Measurements from ENCODE around the gene MAPK7.
A peak's percentile ranks its signal among the peaks of the same experiment; 100 is the strongest.

The MAPK7 gene

DNA sequence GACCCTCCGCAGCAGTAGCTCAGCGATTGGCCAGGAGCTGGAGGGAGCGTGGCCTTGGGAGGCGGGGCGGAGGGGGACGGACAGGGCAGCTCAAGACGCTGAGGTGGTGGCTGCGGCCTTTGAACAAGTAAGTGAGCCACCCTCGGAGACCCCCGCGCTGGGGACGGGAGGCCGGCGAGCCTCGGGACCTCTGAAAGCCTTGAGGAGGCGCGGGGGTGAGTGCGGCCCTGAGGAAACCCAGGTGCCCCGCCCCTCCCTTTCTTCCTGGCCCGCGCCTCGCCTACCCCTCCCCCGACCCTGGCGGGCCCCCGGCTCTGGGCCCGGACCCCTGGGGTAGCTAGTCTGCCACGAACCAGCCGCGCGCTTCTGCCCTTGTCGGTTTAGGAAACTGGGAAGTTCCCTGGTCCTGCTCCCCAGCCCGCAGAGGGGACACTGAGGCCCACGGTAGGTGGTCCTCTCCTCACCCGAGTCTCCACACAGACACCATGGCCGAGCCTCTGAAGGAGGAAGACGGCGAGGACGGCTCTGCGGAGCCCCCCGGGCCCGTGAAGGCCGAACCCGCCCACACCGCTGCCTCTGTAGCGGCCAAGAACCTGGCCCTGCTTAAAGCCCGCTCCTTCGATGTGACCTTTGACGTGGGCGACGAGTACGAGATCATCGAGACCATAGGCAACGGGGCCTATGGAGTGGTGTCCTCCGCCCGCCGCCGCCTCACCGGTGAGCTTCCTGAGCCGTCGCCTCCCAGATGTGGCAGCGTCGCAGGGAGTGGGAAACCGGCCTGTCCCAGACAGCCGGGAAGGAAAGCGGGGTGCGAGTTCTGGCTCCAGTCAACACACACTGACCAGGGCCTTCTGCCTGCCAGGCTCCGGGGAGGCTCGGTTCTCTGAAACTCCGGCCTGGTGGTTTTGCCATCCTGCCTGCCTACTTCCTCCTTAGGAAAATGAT lies at the start of gene MAPK7:
Gene MAPK7 (plus strand): TSS at position 83 of the 945 bp plus-strand sequence. CDS start 403 bp downstream, at position 486.
- no peak for DNase-seq

DNA sequence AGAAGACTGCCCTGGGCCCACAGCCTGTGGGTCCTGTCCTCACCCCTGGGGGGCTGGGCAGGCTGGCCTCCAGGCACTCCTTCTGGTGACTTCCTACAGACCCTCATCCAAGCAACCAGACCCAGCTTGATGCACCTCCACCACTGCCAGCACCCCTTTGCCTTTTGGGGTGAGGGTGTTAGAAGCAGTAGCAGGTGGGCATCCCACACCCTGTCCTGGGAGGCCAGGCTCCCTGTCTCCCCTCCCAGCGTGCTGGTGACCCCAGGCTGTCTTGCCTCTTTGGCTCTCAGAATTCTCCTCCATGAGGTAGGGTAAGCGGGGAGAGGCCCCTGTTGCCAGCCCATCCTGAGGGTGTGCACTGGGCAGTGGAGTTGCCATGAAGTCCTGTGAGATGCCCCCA lies 49.2 kb upstream of the MAPK7 start:
- DNase-seq: no peak

DNA sequence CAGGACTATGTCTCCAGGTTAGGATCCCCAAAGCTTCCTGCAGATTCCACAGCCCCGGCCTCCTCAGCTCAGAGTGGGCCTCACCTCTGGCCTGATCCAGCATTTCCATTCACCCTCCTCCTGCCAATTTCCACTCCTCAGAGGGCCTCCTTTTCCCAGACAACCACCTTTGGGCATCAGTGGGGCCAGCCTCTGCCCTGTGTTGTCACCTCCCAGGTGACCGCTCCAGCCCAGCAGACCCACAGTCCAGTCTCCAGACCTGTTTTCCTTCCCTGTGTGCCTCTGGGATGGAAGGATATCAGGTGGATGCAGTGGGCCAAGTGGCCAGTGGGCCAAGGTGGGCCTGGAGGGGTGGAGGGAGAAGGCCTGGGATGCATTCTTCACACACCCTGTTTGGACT lies 48.5 kb upstream of the MAPK7 start:
- DNase-seq: no peak

DNA sequence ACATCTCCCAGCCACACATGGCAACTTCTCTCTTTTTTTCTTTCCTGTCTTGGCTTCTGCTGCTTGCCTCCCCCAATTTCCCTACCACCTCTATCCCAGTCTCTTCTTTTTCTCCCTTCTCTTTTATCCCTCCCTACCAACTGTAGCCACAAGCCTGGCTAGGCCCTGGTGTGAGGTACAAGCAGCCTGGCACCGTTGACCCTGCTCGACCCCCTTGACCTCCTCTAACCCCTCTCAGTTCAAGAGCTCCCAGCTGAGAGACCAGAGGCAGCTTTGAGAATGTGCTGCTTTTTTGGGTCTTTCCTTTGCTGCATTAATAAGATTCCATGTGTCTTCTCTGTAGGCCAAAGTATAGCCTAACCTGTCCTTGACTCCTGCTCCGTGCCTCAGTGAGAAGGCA lies 48.0 kb upstream of the MAPK7 start:
- DNase-seq: no peak

DNA sequence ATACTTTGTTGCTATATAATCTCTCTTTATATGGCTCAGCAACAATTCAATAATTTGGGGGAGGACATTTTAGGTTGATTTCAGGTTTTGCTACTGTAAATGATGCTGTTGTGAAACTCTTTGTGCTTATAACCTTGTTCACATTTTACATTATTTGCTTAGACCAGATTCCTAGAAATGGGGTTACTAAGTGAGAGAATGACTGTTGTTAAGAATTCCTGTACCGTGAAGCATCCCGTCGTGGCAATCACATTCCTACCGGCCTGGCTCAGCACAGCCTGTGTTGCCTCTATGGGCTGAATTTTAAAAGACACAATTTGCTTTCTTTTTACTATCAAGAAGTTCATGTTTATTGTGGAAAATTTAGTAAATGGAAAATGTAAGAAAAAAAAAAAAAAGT lies 47.2 kb upstream of the MAPK7 start:
- no peak for DNase-seq

DNA sequence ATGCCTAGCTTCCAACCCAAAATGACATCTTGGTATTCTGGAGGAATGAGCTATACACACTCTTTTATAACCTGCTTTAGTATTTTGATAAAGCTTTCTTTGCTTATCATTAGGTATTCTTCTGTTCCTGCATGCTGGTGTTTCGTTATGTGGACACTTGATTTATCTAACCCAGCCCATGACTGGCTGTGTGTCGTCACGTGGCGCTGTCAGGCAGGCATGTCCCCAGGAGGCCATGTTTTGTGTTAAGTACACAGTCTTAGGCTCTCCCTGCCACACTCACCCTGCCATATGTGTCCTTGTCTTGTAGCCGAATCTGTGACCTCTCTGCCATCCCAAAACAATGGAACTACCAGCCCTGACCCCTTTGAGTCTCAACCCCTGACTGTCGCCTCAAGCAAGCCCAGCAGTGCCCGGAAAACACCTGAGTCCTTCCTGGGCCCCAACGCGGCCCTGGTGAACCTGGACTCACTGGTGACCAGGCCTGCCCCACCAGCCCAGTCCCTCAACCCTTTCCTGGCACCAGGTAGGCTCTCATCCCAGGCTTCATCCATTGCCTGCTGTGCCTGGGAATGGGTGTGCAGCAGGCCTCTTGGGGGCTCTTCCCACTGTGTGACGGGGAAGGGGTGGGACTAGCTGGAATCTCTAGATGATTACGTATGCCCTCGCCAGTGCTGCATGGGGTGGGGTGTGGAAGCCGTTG lies 46.6 kb upstream of the MAPK7 start:
- DNase-seq: no peak

DNA sequence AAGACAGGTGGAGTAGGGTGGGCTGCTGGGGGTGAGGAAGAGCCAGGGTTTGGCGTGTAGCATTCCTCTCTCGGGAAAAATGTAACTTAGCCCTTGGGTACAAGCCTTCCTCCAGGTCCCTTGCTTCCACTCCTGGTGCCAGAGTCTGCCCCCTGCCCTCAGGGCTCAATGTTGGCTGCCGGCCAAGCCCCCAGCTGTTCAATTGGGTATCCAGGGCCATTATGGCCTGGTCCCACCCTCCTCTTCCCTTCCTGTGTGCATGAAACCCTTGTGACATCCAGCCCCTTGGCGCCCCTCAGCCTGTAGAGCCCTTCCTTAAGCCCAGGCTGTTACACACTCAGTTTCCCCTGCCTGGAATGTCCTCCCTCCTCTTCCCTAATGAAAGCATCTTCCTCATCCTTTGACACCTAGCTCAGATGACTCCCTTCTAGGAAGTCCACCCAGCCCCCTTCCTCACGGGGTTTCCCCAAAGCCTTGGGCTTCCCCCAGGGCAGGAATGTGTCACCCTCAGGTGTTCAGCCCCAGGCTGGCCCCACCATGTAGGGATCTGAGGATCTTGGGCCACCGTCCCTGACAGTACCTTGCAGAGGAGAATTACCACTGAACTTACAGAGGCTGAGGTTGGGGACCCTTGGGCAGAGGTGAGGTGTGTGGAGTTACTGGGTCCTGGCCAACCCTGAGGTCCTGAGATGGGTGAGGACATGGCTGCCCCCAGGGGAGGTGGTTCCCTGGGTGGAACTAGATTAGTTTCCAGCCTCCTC lies 45.7 kb upstream of the MAPK7 start:
- DNase-seq: no peak

DNA sequence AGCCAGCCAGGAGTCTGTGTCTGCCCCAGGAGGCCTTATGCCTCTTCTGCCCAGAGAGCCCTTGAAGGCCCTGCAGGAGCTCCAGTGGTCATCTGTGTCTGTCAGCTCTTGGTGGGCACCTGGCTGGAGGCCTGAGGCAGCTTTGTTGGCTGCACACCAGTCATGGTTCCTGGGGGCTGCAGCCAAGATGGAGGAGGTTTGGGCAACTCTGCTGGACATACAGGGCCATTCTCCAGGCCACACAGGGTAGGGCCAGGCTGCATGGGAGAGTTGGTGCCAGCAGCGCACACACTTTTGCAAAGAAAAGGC lies 45.2 kb upstream of the MAPK7 start:
- no peak for DNase-seq

DNA sequence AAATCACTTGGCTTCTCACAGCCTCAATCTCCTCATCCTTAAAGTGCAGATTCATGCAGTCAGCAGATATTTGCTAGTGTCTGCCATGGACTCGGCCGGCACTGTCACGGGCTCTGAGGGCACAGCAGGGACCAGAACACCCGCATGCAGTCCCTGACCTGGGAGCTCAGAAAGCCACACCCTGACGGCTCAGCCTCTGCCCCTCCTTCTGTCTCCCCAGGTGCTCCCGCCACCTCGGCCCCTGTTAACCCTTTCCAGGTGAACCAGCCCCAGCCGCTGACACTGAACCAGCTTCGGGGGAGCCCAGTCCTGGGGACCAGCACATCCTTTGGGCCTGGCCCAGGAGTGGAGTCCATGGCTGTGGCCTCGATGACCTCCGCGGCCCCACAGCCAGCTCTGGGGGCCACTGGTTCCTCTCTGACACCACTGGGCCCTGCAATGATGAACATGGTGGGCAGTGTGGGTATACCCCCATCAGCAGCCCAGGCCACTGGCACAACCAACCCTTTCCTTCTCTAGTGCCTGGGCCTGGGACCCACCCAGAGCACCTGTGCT lies 44.5 kb upstream of the MAPK7 start:
- no peak for DNase-seq

DNA sequence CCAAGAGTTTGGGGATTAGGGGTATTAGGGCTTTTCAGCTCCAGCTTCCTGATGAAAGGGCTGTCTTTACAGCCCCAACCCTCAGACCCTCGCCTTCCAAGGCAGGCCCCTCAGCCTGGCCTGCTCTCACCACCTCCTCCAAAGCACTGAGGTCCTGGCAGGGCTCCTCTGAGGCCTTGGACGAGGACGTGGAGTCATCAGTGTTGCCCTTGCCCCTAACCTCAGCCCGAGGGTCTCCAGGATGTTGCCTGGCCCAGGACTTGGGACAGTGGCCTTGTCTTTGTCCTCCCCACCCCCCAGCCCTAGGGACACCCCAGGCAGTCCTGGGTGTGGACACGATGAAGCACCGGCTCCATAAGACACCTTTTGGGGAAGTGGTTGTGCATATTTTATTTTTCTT lies 44.0 kb upstream of the MAPK7 start:
- no peak for DNase-seq

DNA sequence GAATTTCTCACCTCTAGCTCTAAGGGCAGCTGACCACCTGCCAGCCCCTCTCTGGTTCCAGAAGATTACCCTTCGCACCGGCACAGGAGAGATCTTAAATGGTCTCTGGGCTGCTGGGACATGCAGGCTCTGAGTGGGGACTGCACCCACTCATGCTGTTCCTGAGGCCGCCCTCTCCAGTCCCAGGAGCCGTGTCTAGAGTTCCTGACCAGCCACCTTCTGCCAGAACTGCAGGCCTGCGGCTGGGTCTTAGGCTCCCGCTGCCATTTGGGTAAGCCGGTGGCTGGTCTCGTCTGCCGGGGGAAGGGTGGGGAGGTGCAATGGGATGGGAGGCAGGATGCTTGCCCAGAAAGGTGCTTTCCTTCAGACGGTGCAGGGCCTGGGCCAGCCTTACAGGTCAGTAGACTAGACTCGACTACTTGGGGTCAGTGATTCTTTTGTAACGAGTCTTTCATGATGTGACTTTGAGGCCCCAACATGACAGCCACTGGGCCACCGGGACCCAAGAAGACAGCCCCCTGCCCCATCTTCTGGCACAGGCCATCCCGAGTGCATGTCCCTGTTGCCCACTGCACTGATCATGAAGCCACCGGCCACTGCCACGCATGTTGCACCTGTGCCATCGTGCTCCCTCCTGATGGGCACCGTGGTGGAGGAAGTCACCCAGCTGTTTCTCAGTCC lies 42.2 kb upstream of the MAPK7 start:
- no peak for DNase-seq

DNA sequence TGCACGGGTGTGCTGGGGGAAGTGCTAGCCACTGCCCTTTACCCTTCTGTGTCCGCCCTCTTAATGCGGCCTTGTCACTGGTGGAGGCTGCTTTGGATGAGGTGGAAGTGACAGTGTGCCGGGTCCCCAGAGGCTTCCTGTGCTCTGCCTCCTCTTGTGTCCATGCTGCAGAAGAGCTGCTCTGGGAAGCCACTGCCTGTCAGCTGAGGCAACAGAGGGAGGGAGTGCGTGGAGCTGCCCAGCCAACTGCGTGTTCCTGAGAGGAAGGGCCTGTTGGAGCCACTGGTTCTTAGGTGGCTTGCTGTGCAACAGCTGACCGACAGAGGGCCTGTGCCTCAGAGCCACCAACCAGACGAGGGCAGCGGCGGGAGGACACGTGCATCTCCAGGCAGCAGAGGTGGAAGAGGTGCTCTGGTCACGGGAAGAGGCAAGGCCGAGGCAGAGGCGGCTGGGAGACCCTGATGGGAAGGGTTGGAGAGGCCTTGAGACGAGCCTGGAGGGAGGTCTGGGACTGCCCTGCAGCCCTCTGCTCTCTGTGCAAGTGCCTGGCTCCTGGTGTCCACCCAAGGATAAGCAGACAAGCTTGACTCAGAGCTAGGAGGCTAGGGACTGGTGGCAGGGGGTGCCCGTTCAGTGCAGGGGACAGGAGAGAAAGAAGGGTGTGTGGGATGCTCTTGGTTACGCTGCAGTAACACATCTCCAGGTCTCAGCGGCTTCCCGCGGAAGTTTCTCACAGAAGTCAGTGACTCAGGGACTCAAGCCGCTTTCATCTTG lies 41.2 kb upstream of the MAPK7 start:
- no peak for DNase-seq

DNA sequence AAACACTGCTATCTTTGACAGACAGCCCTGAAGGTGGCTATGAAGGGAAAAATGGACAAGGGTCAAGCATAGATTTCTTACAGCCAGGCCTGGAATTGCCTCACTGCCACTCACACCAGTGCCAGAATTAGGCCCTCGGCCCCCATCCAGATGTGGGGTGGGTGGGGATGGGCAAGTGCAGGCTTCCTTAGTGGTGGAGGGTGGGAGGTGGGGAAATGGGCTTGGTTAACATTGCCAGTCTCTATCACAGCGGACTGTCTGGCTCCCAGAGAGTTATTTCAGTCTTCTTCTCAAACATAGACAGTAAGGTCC lies 40.6 kb upstream of the MAPK7 start:
- no peak for DNase-seq

DNA sequence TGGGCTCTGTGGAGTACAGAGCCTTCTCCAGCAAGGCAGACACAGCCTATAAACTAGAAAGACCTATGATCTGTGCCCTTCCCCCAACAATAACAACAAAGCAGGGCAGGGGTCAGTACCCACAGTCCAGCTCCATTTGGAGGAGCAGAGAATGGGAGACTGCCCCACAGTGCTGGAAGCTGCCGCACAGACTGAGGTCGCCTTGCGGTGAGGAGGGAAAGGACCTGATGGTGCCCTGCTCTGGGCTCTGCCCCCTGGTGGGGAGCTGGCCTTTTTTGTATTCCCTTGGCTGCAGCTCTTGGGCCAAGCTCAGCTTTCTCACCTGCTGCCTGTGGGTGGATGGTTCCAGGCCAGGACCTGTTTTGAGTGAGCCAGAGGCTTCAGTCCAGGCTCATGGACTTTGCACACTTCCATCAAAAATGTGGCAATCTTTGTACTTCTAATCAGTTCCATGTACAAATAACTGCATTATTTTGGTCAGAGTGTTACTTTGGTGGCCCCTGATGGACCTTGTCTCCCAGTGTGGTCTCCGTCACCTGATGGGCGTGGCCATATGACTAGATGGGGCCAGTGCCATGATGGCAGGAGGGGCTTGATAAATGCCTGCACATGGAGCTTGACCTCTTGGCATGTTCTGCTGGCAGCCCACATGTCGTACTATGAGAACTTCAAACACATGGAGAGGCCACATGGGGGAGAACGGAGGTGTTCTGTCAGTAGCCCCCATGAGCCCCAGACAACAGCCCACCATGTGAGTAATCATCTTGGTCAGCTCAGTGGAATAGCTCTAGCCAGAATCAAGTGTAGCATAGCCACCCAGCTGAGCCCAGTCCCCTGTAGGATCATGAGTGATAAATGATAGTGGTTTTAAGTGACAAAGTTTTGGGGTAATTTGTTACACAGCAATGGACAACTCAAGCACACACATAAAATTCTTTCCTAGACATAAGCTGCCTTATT lies 40.0 kb upstream of the MAPK7 start:
- peak; percentile 91 for DNase-seq

DNA sequence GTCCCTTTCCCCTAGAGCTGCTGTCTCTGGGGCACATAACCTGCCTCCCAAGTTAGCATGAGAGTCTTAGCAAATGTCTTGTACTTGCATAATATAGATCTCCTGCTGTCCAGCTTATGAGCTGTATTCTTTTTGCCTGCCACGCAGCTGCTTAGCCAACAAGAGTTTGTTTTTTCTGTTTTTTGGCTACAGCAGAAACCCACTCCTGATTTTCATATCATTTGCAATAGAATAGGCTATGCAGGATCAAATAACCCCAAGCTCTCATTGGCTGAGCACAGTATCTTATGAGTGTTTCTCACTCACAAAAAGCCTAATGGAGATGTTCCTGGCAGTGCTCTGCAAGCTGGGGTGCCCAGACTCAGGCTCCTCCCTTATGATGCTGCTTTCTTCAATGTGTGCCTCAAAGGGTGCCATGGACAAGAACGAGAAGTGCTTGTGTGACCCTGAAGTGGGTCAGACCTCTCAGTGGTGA lies 38.9 kb upstream of the MAPK7 start:
- DNase-seq: no peak

DNA sequence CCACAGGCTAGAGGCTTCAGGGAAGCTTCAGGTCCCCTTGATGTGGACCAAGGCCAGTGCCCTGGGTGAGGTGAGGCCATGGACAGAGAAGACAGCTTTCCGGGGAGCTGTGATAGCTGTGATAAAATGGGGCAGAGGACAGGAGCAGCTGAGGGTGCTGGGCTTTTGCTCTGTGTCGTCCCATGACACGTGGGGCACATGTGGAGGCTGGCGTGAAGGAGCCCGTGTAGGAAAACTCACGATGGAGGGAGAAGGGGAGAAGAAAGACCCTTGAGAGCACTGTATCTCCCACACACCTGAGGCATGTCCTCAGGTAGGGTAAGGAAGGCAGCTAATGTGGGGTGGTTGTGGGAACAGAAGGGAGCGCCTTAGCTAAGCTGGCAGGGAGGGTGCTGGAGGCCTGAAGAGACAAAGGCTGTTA lies 37.1 kb upstream of the MAPK7 start:
- DNase-seq: no peak

DNA sequence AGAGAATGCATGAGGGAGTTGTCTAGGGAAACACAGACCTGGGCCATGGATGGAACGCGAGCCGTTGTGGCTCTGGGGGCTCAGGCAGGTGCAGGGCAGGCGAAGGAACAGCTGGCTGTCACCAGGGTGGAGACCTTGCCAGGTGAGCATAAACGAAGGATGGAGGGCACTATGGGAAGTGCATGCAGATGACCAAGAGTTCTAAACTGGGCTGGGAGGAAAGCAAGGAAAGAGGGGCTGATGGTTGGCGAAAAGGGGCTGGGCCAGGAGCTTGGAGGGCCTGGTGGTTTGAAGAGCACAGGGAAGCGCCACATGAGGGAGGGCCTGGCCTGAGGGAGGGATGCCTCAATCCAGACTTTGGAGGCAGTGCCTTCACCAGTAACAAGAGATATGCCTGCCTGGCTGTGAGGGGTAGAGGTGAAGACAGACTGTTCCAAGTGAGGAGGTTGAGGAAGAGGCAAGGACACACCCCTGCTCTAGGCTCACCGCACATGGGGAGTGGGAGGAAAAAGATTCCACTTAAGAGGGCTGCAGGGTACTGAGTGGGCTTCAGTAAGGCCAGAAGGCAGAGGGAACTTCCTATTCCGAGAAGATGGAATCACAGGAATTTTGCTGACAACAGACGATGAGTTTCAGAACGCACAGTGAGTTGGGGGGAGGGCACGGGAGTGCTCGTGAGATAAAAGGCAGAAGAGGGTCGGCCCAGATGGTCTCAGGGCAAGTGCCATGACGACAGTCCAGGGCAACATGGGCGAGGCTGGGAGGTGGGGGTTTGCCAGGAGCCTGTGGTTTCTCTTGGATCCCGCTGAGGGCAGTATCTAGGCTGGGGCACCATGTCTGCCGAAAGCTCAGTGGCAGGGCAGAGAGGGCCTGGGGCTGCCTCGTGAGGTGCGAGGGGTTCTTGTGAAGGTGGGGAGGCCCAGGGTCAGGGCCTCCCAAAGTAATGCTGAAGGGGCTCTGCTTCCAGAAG lies 36.4 kb upstream of the MAPK7 start:
- DNase-seq: peak; percentile 39

DNA sequence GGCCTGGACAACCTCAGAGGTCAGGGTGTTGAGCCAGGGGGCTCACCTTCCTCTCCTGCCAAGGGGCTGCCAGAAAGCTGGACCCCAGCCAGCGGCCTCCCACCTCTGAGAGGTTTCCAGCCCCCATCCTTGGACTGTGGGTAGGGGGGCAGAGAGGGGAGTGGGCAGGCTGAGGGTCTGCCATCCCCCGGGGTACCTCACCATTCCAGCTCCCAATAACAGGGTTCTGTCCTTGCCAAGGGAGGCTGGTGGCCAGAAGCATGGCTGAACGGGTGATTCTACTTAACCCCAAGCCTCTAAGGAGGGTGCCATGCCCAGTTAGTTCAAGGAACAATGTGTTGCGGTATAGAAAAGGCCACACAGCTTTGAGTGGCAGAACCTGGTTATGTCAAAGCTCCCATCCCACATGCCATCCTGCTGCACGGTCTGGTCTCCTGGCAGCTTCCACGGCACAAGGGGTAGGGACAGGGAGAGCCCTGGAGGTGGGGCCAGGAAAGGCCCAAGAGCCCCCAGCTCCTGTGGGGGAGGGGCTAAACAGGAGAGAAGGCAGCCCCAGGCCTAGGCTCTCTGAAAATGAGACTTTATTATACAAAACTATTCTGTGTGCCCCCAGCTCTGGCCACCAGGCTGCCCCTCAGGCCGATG lies 35.6 kb upstream of the MAPK7 start:
- DNase-seq: peak; percentile 44

DNA sequence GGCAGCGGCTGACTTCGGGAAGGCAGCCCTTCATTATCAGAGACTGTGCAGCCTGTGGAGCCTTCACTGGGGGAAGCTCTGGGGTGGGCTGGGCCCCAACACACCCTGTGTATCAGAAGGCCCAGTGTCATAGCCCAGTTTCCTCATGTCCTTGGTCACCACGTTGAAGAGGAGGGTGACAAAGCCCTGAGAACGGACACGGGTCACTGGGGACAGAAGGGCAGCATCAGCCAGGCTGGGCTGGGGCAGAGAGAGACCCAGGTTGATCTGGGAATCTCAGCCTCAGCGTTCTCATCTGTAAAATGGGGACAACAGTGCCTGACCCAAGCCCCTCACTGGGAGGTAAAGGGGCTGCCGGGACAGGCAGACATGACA lies 35.1 kb upstream of the MAPK7 start:
- no peak for DNase-seq

All from 8988T (cell line).